ENCODE measurements around the gene SART1. TPM values are rescaled to one million over a fixed set of nuclear protein-coding genes. Genes with fewer than 3 reads are reported as not detected.

Gene SART1
- total and polyA plus RNA-seq, 10 of the 15 experiments (the other 5 are each of a cell fraction or from before 2014, with no cell fraction given) = 6.2 to 60.5 (median 37.4) TPM

DNA sequence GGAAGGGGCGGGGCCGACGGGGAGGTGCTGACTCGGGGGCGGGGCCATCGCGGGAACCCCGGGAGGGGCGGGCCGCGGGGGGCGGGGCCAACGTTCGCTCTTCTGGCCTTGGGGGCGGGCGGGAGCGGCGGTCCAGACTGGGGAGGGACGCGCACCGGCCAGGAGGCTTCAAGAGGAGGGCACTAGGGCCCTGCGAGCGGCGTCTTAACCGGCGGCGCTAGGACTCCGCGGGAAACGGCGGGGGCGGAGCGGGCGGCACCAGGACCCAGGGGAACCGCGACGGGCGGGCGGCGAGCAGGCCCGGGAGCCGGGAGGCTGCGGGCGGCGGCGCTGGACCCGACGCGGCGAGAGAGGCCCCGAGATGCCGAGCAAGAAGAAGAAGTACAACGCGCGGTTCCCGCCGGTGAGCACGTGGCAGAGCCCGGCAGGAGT is 42.4 kb upstream of the SART1 start, which contains the start of gene DRAP1 (continued):
- TF ChIP-seq, protein P1, sequence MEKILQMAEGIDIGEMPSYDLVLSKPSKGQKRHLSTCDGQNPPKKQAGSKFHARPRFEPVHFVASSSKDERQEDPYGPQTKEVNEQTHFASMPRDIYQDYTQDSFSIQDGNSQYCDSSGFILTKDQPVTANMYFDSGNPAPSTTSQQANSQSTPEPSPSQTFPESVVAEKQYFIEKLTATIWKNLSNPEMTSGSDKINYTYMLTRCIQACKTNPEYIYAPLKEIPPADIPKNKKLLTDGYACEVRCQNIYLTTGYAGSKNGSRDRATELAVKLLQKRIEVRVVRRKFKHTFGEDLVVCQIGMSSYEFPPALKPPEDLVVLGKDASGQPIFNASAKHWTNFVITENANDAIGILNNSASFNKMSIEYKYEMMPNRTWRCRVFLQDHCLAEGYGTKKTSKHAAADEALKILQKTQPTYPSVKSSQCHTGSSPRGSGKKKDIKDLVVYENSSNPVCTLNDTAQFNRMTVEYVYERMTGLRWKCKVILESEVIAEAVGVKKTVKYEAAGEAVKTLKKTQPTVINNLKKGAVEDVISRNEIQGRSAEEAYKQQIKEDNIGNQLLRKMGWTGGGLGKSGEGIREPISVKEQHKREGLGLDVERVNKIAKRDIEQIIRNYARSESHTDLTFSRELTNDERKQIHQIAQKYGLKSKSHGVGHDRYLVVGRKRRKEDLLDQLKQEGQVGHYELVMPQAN (conservative IDR thresholded peaks at IDR 0.05) = peak; percentile 90
- TF ChIP-seq IKZF2 (IDR thresholded peaks at IDR 0.05) = no peak
- TF ChIP-seq EP300 (IDR thresholded peaks at IDR 0.05; ENCODE audit: borderline replicate concordance in 1 of 2, control insufficient read depth in 1 of 2, low read depth in 2 of 2, low read length in 2 of 2) = peak in 1 of 2 experiments; percentile 55; a peak in 1 of 4 replicates
- TF ChIP-seq SPI1 (IDR thresholded peaks at IDR 0.05; ENCODE audit: borderline replicate concordance, insufficient read depth, low read depth, low read length) = no peak
- TF ChIP-seq RB1 (IDR thresholded peaks at IDR 0.05; ENCODE audit: borderline replicate concordance) = peak; percentile 96
- TF ChIP-seq SIX5 (IDR thresholded peaks at IDR 0.05; ENCODE audit: low read depth, low read length, severe bottlenecking) = peak; percentile 36
- peak; percentile 77 for TF ChIP-seq NR2C1 (IDR thresholded peaks at IDR 0.05)
- no peak for TF ChIP-seq MTA3 (IDR thresholded peaks at IDR 0.05; ENCODE audit: borderline replicate concordance, low read length)
- peak; percentile 97 for TF ChIP-seq ZNF207 (IDR thresholded peaks at IDR 0.05; ENCODE audit: borderline replicate concordance)
- TF ChIP-seq ZNF622 (IDR thresholded peaks at IDR 0.05) = no peak
- no peak for TF ChIP-seq HDAC6 (IDR thresholded peaks at IDR 0.05; ENCODE audit: unreplicated experiment)
- peak; percentile 100 for TF ChIP-seq LARP7 (IDR thresholded peaks at IDR 0.05)
- TF ChIP-seq ZBTB40 (IDR thresholded peaks at IDR 0.05; ENCODE audit: borderline replicate concordance) = no peak
- no peak for TF ChIP-seq SUPT20H (IDR thresholded peaks at IDR 0.05; ENCODE audit: borderline replicate concordance, control insufficient read depth, low read depth, low read length)
- peak; percentile 80 for TF ChIP-seq POU2F2 (IDR thresholded peaks at IDR 0.05; ENCODE audit: borderline replicate concordance, low read depth, low read length)
- TF ChIP-seq, protein P2, sequence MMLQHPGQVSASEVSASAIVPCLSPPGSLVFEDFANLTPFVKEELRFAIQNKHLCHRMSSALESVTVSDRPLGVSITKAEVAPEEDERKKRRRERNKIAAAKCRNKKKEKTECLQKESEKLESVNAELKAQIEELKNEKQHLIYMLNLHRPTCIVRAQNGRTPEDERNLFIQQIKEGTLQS (IDR thresholded peaks at IDR 0.05; ENCODE audit: borderline replicate concordance, extremely low read depth, low read depth, low read length) = no peak
- TF ChIP-seq RBBP5 (conservative IDR thresholded peaks at IDR 0.05) = no peak
- no peak for TF ChIP-seq ZNF274 (IDR thresholded peaks at IDR 0.05; ENCODE audit: insufficient read depth, insufficient read length)
- no peak for TF ChIP-seq BMI1 (IDR thresholded peaks at IDR 0.05; ENCODE audit: borderline replicate concordance)
- TF ChIP-seq BCL11A (IDR thresholded peaks at IDR 0.05; ENCODE audit: low read depth, low read length) = peak; percentile 39; the same call in 1 of the 2 replicates
- TF ChIP-seq, protein P3, sequence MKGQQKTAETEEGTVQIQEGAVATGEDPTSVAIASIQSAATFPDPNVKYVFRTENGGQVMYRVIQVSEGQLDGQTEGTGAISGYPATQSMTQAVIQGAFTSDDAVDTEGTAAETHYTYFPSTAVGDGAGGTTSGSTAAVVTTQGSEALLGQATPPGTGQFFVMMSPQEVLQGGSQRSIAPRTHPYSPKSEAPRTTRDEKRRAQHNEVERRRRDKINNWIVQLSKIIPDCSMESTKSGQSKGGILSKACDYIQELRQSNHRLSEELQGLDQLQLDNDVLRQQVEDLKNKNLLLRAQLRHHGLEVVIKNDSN (IDR thresholded peaks at IDR 0.05; ENCODE audit: borderline replicate concordance, extremely low read length, insufficient read depth, low read depth, low read length) = no peak

Data from GM12878 (cell line).